Natural killer cell (primary cell): ENCODE data around the gene ADRM1. TPM values are rescaled to one million over a fixed set of nuclear protein-coding genes. Genes with fewer than 3 reads are reported as not detected.

Source experiments
- ATAC-seq, 3 donors: fragments of 150-1000 bp in 2 of 3; fragments of 200-7000 bp in 1 of 3; cut with Tn5 transposase; 1 replicate in 1 of 3; 2 replicates in 2 of 3; pipeline ENCODE4 v1.10.0; 2021; ENCODE audit warnings: mild to moderate bottlenecking in 2 of 3, moderate library complexity in 2 of 3
- DNase-seq, 2 donors: peaks; one replicate each; pipeline versions ENCODE4 v3.0.0 to v3.0.0-alpha.2; 2013 to 2021; ENCODE audit warnings: mixed read lengths in 1 of 2
- H3K27ac ChIP-seq: one replicate; pipeline ENCODE4 v1.5.1; 2013; ENCODE audit warnings: mild to moderate bottlenecking, low read length
- H3K27me3 ChIP-seq: one replicate; pipeline ENCODE4 v1.6.1; 2013; ENCODE audit warnings: low read length; ENCODE audit not compliant: control insufficient read depth, insufficient read depth
- H3K36me3 ChIP-seq: one replicate; pipeline ENCODE4 v1.6.1; 2013; ENCODE audit warnings: low read length; ENCODE audit not compliant: control insufficient read depth, insufficient read depth
- H3K4me1 ChIP-seq: one replicate; pipeline ENCODE4 v1.6.1; 2013; ENCODE audit warnings: low read length; ENCODE audit not compliant: control insufficient read depth, insufficient read depth
- H3K4me3 ChIP-seq: one replicate; pipeline ENCODE4 v1.5.1; 2013; ENCODE audit warnings: low read length
- H3K9me3 ChIP-seq: one replicate; pipeline ENCODE4 v1.6.1; 2013; ENCODE audit warnings: low read length; ENCODE audit not compliant: control insufficient read depth, insufficient read depth
- H3K27ac Mint-ChIP-seq, 2 donors: one replicate each; pipeline ENCODE4 v1.8.0; 2022; ENCODE audit warnings: mild to moderate bottlenecking in 2 of 2, mixed read lengths in 2 of 2, moderate library complexity in 1 of 2
- H3K27me3 Mint-ChIP-seq, 2 donors: one replicate each; pipeline ENCODE4 v1.8.0; 2022; ENCODE audit warnings: low read depth in 2 of 2, mixed read lengths in 2 of 2
- H3K36me3 Mint-ChIP-seq: one replicate; pipeline ENCODE4 v1.8.0; 2022; ENCODE audit warnings: mixed read lengths
- H3K4me1 Mint-ChIP-seq, 2 donors: one replicate each; pipeline ENCODE4 v1.8.0; 2022; ENCODE audit warnings: mixed read lengths in 2 of 2
- H3K4me3 Mint-ChIP-seq: one replicate; pipeline ENCODE4 v1.8.0; 2022; ENCODE audit warnings: mild to moderate bottlenecking, moderate library complexity, mixed read lengths
- H3K9me3 Mint-ChIP-seq, 2 donors: one replicate each; pipeline ENCODE4 v1.8.0; 2022; ENCODE audit warnings: mixed read lengths in 2 of 2
- CTCF ChIP-seq: fragments of 200-600 bp; IDR thresholded peaks from one replicate; pipeline ENCODE4 v1.8.0; 2022; ENCODE audit warnings: antibody characterized with exemption
- WGBS: methylation state at CpG from one replicate; pipeline ENCODE4 v1.1.7; 2013; ENCODE audit warnings: missing lambda C conversion rate; ENCODE audit not compliant: insufficient coverage; 5-methylcytosine and 5-hydroxymethylcytosine counted together
- intact Hi-C: fragments of 100-400 bp; cut with micrococcal nuclease; formaldehyde crosslinking; loops from one replicate; pipeline ENCODE4 v1.14.2; 2022
- total RNA-seq, 4 donors: library from RNA; stranded (reverse); fragments of 120-200 nt in 1 of 4; gene quantifications; one replicate each; pipeline versions ENCODE4 v1.2.3 to v1.2.4, GENCODE V29; 2013 to 2022

ADRM1 gene
- total RNA-seq, 3 donors from 2014 or later (not counting 1 experiment from before 2014, with no cell fraction given), result 81.4 to 88.4 (median 84.6) TPM

GRCh38 chr20:62328684-62329388 is 26.0 kb downstream of the ADRM1 start:
- no peak for TF ChIP-seq CTCF
- 92% methylated on average over 26 of the region's 26 CpGs for WGBS

GRCh38 chr20:62329389-62330377 is 26.9 kb downstream of the ADRM1 start:
- no peaks in the 10 kb centered on the region for H3K9me3 ChIP-seq
- intact Hi-C loops, result no loop called here
- no peaks in the 10 kb centered on the region for H3K36me3 ChIP-seq
- H3K4me1 ChIP-seq, result no peaks in the 10 kb centered on the region
- Mint-ChIP-seq H3K36me3 (no peaks in the 10 kb centered on the region), H3K4me1 (no peaks in the 10 kb centered on the region), H3K27me3 (no peaks in the 10 kb centered on the region), H3K27ac (no peak overlapping the region), H3K9me3 (no peaks in the 10 kb centered on the region), H3K4me3 (no peak overlapping the region)
- WGBS, result 96% methylated on average over 37 of the region's 37 CpGs
- no peak overlapping the region for H3K4me3 ChIP-seq
- no peak overlapping the region for H3K27ac ChIP-seq
- ATAC-seq, result no peak
- no peak for DNase-seq
- no peaks in the 10 kb centered on the region for H3K27me3 ChIP-seq
- no peak for TF ChIP-seq CTCF

More at GRCh38 chr20:62328684-62329388, 26.0 kb downstream of the ADRM1 start:
- no peaks in the 10 kb centered on the region for H3K4me1 ChIP-seq
- H3K4me3 ChIP-seq, result no peak overlapping the region
- H3K27ac ChIP-seq, result no peak overlapping the region
- DNase-seq (no peak), ATAC-seq (no peak)
- no peaks in the 10 kb centered on the region for H3K9me3 Mint-ChIP-seq
- no peaks in the 10 kb centered on the region for H3K4me1 Mint-ChIP-seq
- H3K27me3 ChIP-seq, result no peaks in the 10 kb centered on the region
- intact Hi-C loops, result no loop called here
- no peaks in the 10 kb centered on the region for H3K36me3 ChIP-seq
- no peaks in the 10 kb centered on the region for H3K36me3 Mint-ChIP-seq
- no peaks in the 10 kb centered on the region for H3K9me3 ChIP-seq
- H3K4me3 Mint-ChIP-seq, result no peak overlapping the region
- no peaks in the 10 kb centered on the region for H3K27me3 Mint-ChIP-seq
- no peak overlapping the region for H3K27ac Mint-ChIP-seq

- H3K4me3 ChIP-seq, result no peak overlapping the region
- Mint-ChIP-seq H3K27me3 (no peaks in the 10 kb centered on the region), H3K4me3 (no peak overlapping the region), H3K9me3 (no peaks in the 10 kb centered on the region), H3K36me3 (no peaks in the 10 kb centered on the region), H3K4me1 (no peaks in the 10 kb centered on the region), H3K27ac (no peak overlapping the region)
- TF ChIP-seq CTCF, result no peak
- H3K27ac ChIP-seq, result no peak overlapping the region
- ATAC-seq (no peak), DNase-seq (no peak)
- H3K27me3 ChIP-seq, result no peaks in the 10 kb centered on the region
- intact Hi-C loops, result no loop called here
- H3K4me1 ChIP-seq, result no peaks in the 10 kb centered on the region
- no peaks in the 10 kb centered on the region for H3K36me3 ChIP-seq
- H3K9me3 ChIP-seq, result no peaks in the 10 kb centered on the region
- 94% methylated on average over 42 of the region's 46 CpGs for WGBS
Observed at GRCh38 chr20:62330576-62331317, 27.9 kb downstream of the ADRM1 start.
